ENCODE results near the gene DMD.

DMD gene

GRCh38 chrX:31291131-31291530, 1920.2 kb downstream of the DMD start:
- DNase-seq (ENCODE audit: low read depth) = no peak

- no peak for DNase-seq (ENCODE audit: low read depth)
Observed at GRCh38 chrX:31287861-31288260, 1923.5 kb downstream of the DMD start.

GRCh38 chrX:31280580-31280979, 1930.8 kb downstream of the DMD start:
- DNase-seq (ENCODE audit: low read depth) = no peak

GRCh38 chrX:31279359-31279758, 1932.0 kb downstream of the DMD start:
- no peak for DNase-seq (ENCODE audit: low read depth)

GRCh38 chrX:31272472-31272775, 1938.9 kb downstream of the DMD start:
- DNase-seq (ENCODE audit: low read depth) = no peak

- no peak for DNase-seq (ENCODE audit: low read depth)
Observed at GRCh38 chrX:31271615-31272471, 1939.5 kb downstream of the DMD start.

GRCh38 chrX:31269914-31270313, 1941.4 kb downstream of the DMD start:
- DNase-seq (ENCODE audit: low read depth) = no peak

- no peak for DNase-seq (ENCODE audit: low read depth)
Observed at GRCh38 chrX:31268359-31268758, 1943.0 kb downstream of the DMD start.

- DNase-seq (ENCODE audit: low read depth) = no peak
Observed at GRCh38 chrX:31266203-31267076, 1944.9 kb downstream of the DMD start.

- no peak for DNase-seq (ENCODE audit: low read depth)
Observed at GRCh38 chrX:31265383-31265782, 1946.0 kb downstream of the DMD start.

GRCh38 chrX:31260351-31260750, 1951.0 kb downstream of the DMD start:
- peak; percentile 8 for DNase-seq (ENCODE audit: low read depth)

GRCh38 chrX:31258166-31258565, 1953.2 kb downstream of the DMD start:
- no peak for DNase-seq (ENCODE audit: low read depth)

- DNase-seq (ENCODE audit: low read depth) = no peak
Observed at GRCh38 chrX:31255310-31256033, 1955.9 kb downstream of the DMD start.

GRCh38 chrX:31252133-31252532, 1959.2 kb downstream of the DMD start:
- no peak for DNase-seq (ENCODE audit: low read depth)

GRCh38 chrX:31251336-31251735, 1960.0 kb downstream of the DMD start:
- peak; percentile 10 for DNase-seq (ENCODE audit: low read depth)

GRCh38 chrX:31245714-31246113, 1965.6 kb downstream of the DMD start:
- no peak for DNase-seq (ENCODE audit: low read depth)

GRCh38 chrX:31243804-31244203, 1967.5 kb downstream of the DMD start:
- no peak for DNase-seq (ENCODE audit: low read depth)

- no peak for DNase-seq (ENCODE audit: low read depth)
Observed at GRCh38 chrX:31240982-31241381, 1970.4 kb downstream of the DMD start.

- DNase-seq (ENCODE audit: low read depth) = no peak
Observed at GRCh38 chrX:31237189-31237588, 1974.2 kb downstream of the DMD start.

- no peak for DNase-seq (ENCODE audit: low read depth)
Observed at GRCh38 chrX:31236231-31236630, 1975.1 kb downstream of the DMD start.

GRCh38 chrX:31233941-31234496, 1977.3 kb downstream of the DMD start:
- no peak for DNase-seq (ENCODE audit: low read depth)

- DNase-seq (ENCODE audit: low read depth) = no peak
Observed at GRCh38 chrX:31232506-31232905, 1978.8 kb downstream of the DMD start.
